GM18870 (cell line): Measurements from ENCODE around the gene GRK5.

Experiments used
- ATAC-seq: cut with Tn5 transposase; IDR thresholded peaks from one replicate; pipeline ENCODE4 v1.9.1; 2021; ENCODE audit warnings: moderate library complexity; ENCODE audit not compliant: unreplicated experiment

Gene GRK5

DNA sequence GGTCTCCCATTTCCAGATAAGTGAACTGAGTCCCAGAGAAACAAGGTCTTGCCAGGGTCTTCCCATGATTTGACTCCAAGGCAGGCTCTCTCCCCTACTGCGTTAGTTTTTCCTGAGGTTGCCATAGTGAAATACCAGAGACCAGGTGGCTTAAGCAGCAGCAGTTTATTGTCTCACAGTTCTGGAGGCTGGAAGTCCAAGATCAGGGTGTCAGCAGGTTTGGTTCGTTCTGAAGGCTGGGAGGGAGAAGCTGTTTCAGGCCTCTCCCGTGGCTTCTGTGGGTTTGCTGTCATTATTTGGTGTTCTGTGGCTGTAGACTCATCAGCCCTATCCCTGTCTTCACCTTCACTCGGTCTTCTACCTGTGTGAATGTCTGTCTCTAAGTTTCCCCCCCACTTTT lies 129.9 kb downstream of the GRK5 start:
- no peak for ATAC-seq

DNA sequence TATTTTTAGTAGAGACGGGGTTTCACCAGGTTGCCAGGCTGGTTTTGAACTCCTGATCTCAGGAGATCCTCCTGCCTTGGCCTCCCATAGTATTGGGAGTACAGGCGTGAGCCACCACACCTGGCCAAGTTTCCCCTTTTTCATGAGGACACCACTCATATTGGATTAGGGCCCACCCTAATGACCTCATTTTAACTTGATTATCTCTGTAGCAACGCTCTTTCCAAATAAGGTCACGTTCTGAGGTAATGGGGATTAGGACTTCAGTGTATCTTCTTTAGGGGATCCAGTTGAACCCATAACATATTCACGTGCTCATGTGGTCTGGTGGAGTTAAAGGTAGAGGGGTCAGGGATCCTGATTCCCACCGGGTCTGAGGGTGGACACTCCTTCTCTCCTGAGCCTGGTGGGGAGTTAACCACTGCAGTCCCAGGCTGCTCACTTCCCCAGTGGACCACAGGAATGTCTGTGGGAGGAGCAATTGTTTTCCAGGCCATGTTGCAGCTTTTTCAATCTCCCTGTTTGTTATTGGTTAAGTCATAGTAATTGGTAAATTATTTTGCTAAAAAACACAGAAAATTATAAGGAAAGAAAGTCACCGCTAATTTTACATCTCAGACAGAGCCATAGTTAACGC lies 130.5 kb downstream of the GRK5 start:
- no peak for ATAC-seq

DNA sequence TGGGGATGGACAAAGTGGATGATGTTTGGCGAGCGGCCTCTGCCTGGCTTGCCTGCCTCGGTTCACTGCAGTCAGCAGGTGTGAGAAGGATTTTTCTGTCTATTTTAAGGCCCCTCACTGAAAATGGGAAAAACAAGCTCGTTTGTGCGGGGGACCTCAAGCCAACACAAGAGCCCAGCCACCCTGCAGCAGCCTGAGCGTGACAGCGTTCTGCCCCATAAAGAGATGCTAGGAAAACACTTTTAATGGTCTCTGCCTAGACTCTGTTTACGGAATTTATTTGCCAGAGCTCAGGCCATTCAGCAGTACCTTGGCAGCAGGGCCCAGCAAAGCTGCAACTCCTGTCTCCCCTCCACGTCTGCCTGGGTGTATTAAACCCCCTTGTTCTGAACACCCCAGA lies 131.7 kb downstream of the GRK5 start:
- no peak for ATAC-seq

DNA sequence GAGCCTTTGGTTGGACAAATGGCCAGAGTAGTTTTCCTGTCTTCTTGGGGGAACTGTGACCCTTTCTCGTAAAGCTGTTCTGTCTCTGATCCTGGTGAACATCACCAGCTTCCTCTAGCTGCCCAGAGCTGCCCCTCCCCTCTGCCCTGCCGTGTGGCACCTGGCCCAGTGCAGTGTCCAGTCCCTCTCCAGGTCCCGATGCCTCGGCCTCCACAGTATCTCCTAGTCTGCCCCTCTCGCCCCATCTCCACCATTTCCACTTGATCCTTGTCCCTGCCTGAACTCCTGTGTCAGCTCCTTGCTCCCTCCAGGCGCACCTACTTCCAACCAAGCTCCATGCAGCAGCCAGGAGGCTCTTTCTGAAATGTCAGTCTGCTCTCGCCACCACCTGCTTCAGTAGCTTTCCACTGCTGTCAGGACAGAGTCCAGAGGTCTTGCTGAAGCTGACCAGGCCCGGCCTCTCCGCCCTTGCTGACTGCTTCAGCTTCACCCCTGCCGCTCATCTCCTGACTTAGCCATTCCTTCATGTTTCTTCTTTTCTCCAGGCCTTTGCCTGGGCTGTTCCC lies 133.6 kb downstream of the GRK5 start:
- ATAC-seq, result no peak

DNA sequence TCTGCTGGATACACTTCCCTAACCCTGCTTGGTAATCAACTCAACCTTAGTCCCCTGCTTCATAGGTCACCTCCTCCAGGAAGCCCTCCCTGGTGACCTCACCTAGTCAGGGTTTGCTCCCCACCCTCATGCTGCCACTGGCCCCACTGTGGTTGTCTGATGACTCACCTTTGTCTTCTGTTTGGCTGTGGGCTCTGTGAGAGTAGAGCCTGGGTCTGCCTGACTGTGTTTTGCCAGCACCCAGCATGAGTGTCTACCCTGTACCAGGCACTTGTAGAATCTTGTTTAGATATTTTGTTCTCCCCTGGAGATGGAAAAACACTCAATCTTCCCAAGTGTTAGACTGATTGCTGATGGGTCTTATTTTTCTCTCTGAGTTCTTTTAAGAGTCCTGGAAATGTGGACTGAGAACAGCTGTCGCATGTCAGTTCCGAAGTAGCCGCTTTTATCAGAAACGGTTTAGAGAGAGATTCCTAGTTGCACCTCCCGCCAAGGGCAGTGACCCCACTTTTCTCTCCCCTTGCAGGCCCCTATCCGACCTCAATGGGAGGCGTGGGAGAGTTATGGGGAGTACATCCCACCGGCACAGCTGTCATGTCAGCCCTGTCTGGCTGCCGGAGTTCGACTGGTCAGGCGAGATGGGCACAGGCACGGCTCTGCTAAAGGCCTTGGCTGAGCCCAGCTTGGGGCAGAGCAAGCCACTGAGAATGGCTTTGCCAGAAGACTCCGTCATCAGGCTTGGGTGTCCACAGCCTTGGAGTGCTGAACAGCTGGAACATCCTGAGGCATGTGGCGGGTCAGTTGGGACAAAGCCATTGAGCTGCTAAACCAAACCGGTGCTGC lies 134.3 kb downstream of the GRK5 start:
- ATAC-seq, result no peak

DNA sequence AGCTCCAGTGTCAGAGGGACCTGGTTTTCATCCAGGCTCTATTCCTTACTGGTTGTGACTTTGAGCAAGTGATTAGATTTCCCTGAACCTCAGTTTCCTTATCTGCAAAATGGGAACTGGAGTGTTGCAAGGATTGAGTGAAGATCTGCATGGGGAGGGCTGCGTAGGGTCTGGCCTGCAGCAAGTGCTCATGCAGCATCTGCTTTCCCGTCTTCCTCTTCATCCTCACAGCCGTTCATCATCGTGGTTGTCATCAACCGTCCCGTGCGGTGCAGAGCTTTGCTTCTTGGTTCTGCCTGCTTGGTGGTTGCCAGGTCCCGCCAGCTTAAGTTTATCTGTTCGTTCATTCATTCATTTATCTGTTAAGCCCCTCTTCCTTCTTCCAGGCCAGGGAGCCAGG lies 135.0 kb downstream of the GRK5 start:
- no peak for ATAC-seq

DNA sequence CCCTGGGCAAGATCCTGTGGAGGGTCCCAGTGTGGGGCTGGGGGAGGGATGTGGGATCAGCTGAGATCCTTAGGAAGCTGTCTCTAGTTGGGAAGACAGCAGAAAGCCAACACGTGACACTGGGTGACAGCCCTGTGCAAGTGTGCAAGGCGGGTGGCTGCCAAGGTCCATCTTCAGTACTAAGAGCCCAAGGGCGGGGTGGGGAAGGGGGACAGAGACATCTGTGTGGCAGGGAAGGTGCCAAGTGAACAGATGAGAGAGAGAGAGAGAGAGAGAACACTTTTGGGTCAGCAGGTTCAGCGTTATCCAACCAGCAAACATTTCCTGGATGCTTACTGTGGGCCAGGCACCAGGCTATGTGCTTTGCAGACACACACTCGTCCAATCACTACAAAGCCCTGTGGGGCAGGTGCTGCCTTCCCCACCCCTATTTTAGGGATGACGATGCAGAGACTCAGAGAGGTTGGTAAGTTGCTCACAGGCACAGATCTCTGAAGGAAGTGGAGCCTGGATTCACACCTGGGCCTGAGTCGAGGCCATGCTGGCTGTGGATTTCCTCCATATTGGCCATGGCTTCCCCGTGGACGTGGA lies 135.7 kb downstream of the GRK5 start:
- no peak for ATAC-seq

DNA sequence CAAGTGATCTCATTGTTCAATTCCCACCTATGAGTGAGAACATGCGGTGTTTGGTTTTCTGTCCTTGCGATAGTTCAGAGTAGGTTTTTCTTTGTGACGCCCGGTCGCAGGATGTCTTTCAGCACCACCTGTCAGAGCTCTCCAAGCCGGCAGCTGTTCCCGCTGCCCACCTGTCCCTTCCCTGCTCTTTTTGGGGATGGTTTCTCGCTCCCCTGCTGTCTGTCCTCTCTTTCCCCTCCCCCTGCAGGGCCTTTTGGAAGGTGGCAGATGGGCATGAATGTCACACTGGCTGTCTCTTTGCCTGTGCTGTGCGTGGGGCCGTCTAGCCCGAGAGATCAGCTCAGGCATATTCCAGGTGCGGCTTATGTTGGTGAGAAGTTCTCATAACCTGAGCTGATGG lies 137.0 kb downstream of the GRK5 start:
- no peak for ATAC-seq

DNA sequence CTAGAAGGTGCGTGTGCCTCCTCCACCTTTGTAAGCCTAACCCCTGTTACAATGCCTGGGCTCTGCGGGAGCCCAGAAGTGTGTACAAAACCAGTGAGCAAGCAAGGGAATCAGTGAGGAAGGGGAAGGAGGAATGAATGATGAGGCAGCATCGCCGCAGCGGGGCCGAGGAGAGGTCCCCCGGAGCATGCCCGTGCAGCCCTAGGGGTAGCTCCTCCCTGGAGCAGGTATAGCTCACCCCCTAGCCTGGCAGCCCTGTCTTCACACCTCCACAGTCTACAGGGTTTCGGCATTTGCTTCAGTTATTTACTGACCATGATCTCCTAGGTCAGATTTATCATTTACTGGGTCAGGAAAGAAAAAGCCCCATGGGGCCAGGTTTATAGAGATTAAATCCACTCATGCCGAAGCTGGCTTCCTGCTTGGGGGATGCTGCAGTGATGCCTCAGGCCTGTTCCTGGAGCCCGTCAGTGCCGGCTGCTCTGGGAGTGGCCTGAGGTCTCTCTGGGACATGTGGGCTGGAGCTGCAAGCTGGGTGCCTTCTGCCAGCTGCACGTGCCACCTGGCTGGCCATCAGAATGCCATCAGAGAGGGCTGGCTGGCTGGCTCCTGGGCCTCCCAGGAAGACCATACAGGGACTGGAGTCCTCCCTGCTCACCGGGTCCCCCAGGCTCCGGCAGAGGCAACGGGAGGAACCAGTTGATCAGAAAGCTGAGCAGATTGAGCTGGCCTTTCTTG lies 138.9 kb downstream of the GRK5 start:
- ATAC-seq, result no peak

DNA sequence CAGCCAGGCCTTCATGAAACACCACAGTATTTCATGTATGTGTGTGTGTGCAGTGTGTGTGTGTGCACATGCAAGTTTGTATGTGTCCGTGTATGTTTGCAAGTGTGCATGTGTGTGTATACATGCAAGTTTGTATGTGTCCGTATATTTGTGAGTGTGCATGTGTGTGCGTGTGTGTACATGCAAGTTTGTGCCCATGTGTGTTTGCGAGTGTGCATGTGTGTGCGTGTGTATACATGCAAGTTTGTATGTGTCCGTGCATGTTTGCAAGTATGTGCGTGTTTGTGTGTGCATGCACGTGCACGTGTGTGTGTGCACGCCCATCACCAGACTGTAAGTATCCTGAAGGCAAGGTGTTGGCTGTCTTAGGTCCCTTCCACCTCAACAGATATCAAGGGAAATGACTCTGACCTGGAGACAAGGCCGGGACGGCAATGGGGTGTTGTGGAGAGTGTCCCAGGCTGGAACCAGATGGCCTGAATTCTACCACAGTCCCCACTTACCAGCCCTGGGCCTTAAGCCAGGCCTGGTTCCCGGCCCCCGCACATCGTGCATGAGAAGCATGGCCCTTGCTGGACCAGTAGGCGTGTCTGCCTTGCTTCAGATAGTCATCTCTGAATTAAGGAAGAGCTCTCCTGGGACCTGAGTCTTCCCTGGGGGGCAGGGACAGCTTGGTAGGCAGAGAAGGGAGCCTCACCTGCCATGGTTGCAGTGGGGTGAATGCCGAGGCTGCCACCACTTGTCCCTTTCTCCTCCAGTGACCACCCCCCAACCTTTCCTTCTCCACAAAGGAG lies 140.0 kb downstream of the GRK5 start:
- ATAC-seq, result no peak

DNA sequence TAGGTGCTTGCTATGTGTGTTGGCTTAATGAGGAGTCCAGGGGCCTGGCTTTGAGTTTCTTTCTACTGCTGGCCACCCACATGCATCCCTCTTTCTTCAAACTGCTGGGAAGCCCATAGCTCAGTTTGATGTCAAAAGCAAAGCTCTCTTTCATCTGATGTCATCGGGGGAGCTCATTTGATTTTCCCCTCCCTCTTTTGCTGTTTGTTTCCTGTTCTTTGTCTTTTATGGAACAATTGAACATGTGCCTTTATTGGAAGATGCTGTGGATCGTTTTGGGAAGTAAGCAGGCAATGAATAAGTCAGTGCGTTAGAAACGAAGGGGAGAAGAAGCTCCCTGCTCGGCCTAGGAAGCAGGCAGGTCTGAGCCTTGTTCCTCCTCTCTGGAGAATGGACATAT lies 140.7 kb downstream of the GRK5 start:
- no peak for ATAC-seq

DNA sequence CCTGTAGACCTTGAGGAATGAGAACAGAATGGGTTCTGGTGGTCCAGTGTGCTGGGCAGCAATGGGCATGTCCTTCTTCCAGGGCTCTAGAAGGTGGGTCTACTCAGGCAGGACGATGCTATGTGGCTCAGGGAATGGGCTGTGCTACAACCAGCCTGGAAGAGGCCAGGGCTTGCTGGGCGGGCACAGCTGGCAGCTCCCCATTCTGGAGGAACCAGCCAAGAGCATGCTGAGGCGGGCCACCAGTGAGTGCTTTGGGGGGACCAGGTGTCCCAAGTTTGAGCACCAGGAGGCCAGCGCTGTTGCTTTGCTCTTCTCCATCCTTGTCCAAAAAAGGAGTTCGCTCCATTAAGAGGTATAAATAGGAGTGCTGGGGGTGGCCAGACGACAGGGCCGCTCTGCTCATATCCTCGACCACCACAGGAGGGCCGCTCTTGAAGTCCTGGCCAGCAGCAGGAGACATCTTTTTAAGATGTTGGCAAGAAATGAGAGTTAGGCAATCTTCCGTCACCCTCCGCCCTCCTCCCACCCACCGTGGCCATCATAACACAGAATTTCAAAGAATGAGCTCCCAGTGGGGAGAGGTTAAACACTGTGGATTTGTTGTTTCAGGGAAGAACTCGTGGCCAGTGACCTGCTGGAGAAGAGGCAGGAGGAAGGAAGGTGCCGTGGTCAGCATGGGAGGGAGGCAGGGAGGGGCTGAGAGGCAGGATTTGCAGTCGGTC lies 141.3 kb downstream of the GRK5 start:
- no peak for ATAC-seq

DNA sequence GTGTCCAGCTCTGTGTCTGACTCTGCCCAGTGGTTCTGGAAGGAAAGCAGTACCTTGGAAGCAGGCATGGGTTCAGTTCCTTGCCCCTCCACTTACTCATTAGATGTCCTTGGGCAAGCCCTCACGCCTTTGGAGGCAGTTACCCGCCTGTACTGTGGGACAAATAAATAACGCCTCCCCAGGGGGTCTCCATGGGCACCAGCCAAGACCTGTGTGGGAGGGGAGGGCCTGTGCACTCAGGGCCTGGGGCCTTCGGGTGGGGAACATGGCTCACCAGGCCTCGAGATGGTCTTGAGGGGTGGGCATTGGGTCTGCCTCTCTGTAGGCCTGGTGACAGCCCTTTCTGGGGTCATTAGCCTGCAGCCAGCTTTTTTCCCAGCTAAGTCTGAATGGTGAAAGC lies 142.0 kb downstream of the GRK5 start:
- no peak for ATAC-seq

DNA sequence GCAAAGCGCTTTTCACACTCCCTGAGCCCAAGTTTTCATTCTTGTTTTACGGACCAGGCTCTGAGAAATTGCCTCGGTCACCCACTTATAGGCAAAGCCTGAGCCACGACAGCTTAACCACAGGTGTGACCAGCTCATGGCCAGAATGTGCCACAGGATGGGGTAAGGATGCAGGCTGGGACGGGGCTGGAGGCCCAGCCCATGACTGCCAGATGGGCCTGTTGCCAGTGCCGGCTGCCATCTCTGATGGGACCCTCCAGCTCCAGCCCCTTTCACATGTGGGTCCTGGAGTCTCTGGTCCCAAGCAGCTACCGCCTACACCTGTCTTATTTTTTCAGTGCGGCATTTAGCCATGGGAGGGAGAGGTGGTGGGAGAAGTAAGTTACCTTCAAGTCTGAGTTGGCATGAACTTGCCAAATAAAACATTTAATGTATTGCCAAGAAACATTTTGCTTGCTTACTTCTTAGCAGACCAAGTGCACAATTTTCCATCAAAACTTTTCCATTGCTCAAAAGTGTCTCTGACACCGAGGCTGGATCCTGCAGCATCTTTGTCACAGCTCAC lies 142.6 kb downstream of the GRK5 start:
- no peak for ATAC-seq

DNA sequence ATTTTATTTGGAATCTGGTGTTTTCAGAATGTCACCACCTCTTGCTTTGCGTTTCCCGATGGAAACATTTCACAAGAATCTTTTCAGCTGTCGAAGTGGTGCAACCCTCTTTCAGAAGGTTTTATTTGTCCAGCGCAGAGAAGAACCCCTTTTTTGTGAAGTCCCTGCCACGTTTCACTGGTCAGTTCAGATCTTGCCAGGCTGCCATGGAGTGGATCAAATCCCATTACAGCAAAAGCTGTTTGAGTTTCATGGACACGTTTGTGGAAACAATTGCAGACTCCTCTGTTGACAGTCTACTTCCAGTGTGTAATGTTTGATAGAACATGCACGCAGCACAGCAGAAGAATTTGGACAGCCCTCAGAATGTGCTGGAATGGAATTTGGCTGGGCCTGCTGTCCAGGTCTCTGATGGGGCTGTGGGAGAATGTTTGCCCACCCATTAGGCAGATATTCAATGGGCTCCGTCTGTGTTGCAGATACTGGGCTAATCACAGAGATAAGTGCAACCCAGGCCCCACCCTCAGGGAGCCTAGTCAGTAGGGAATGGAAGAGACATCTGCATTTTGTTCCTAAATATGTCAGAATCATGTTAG lies 143.2 kb downstream of the GRK5 start:
- ATAC-seq, result no peak

DNA sequence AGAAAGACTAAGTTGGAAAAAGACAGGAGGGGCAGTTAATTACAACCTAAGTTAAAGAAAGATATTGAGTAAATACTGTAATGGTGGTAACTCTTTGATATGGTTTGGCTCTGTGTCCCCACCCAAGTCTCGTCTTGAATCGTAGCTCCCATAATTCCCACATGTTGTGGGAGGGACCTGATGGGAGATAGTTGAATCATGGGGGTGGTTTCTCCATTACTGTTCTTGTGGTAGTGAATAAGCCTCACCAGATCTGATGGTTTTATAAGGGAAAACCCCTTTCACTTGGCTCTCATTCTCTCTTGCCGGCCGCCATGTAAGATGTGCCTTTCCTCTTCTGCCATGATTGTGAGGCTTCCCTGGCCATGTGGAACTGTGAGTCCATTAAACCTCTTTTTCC lies 143.8 kb downstream of the GRK5 start:
- ATAC-seq, result no peak

DNA sequence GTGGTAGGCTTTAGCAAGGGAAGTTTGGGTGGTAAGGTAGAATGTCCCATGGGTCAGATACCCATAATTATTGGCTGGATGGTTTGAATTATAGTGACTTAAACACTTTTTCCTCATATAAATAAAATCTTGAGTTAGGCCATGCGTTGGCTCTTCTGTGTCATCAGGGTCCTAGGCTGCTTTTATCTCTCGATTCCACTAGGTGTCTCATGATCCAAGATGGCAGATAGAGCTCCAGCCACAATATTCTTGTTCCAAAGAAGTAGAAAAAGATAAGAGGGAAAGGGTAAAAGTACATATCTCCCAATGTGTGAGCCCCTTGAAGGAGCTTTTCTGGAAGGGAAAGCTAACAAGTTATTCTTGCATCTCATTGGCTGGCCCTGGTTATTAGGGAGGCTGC lies 144.7 kb downstream of the GRK5 start:
- no peak for ATAC-seq

DNA sequence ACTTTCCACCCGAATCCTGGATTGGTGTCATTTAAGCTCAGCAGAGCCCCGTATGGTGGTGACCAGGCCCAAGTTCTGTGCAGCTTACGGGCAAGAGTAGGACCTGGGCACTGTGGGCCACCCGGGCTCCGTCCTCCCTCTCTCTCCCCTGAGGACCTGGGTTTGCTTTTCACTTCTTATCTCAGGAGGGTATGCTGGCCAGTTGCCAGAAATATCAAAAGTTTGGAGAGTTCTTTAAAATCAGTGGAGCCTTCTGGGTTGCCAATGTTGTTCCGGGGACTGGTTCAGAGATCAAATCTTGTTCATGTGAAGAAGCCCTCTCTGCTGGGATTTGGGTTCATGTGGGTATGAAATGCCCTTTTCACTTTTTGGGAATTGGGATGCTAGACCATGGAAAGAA lies 145.4 kb downstream of the GRK5 start:
- ATAC-seq, result no peak

DNA sequence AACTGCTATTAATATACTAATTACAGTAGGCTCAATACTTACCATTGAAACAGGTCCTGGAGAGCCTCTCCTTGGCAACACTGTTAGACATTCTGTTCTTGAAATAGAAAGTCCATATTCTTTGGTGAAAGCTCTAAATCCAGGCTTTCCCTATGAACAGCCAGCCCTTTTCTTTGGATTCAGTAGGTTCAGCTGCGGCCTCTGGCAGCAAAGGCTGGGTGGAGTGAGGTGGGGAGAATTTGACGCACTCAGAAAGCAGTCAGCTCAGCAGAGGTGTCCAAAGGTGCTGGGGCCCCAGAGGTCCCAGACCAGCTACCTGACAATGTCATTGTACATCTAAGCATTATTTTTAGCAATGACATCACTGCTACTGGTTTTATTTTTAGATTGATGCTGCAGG lies 146.1 kb downstream of the GRK5 start:
- ATAC-seq, result no peak
